ENCODE results near the gene TBC1D22A. TPM values are rescaled to one million over a fixed set of nuclear protein-coding genes. Genes with fewer than 3 reads are reported as not detected.

Gene TBC1D22A
- total RNA-seq, 1 experiment from 2014 or later = 14.3 TPM

DNA sequence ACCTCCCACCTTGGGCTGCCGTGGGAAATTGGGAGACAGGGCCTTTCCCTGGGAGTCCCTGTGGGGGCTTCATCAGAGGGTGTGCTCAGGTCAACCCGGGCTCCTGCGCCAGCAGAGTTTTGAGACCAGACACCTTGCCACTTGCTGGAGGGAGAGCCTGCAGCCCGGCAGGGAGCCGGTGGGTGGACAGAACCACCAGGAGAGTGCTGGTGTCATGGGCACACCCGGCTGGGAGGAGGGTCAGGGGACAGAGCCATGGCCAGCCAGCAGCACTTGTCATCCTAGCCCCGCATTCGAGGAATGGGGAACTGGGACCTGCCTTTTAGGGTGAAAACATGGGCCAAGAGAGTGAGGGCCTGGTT, 209.3 kb downstream of the TBC1D22A start:
- H3F3A ChIP-seq (ENCODE audit: low read length, unreplicated experiment) = no peaks in the 10 kb centered on the region
- no peaks in the 10 kb centered on the region for H3K27me3 ChIP-seq (ENCODE audit: low read length)
- no peak overlapping the region for H3K9ac ChIP-seq (ENCODE audit: low read length)
- no peak overlapping the region for H3K27ac ChIP-seq (ENCODE audit: low read length)
- no peaks in the 10 kb centered on the region for H3K9me2 ChIP-seq (replicated peaks; ENCODE audit: low read length)
- intact Hi-C loops (cut with micrococcal nuclease) = no loop called here
- H3K79me2 ChIP-seq (ENCODE audit: low read length) = no peaks in the 10 kb centered on the region
- no TSS peak for BruUV-seq (replicated peaks)
- H3K4me1 ChIP-seq (ENCODE audit: insufficient read depth, low read length) = no peaks in the 10 kb centered on the region
- TF ChIP-seq, protein P1, sequence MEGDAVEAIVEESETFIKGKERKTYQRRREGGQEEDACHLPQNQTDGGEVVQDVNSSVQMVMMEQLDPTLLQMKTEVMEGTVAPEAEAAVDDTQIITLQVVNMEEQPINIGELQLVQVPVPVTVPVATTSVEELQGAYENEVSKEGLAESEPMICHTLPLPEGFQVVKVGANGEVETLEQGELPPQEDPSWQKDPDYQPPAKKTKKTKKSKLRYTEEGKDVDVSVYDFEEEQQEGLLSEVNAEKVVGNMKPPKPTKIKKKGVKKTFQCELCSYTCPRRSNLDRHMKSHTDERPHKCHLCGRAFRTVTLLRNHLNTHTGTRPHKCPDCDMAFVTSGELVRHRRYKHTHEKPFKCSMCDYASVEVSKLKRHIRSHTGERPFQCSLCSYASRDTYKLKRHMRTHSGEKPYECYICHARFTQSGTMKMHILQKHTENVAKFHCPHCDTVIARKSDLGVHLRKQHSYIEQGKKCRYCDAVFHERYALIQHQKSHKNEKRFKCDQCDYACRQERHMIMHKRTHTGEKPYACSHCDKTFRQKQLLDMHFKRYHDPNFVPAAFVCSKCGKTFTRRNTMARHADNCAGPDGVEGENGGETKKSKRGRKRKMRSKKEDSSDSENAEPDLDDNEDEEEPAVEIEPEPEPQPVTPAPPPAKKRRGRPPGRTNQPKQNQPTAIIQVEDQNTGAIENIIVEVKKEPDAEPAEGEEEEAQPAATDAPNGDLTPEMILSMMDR (conservative IDR thresholded peaks at IDR 0.05; ENCODE audit: low read depth, low read length) = no peak
- no peak for TF ChIP-seq EZH2 (IDR thresholded peaks at IDR 0.05; ENCODE audit: low read length, unreplicated experiment)
- TF ChIP-seq EZH2phosphoT487 (IDR thresholded peaks at IDR 0.05; ENCODE audit: borderline replicate concordance, low read length) = no peak
- H3K4me2 ChIP-seq (ENCODE audit: low read length) = no peak overlapping the region
- CTCF ChIA-PET = no interaction called here
- no peak overlapping the region for H3K4me3 ChIP-seq (ENCODE audit: low read length)
- DNase-seq (no peak), ATAC-seq (no peak)
- no peak overlapping the region for H2AFZ ChIP-seq (ENCODE audit: low read length)
- no peaks in the 10 kb centered on the region for H3K9me3 ChIP-seq (ENCODE audit: low read length)
- POLR2A ChIA-PET (ENCODE audit: unreplicated experiment) = no interaction called here
- no peaks in the 10 kb centered on the region for H3K36me3 ChIP-seq (ENCODE audit: low read depth, low read length)
- H4K20me1 ChIP-seq (ENCODE audit: low read length) = no peaks in the 10 kb centered on the region

DNA sequence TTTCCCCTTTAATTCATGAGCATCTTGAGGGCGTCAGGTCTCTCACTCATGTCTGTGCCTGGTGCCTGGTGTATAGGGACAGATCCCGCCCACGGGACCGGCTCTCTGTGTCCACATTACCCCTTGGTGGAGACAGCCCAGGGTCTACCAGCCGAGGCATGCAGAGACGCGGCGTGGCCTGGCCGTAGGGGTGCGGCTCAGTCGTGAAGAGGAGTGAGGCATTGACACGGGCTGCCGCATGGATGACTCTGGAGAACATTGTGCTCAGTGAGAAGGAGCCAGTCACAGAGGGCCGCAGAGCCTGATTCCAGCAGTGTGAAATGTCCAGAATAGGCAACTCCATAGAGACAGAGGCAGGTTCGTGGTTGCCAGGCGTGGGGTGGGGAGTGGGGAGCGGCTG, 209.8 kb downstream of the TBC1D22A start:
- Histone ChIP-seq H3K4me3 (ENCODE audit: low read length) (no peak overlapping the region), H2AFZ (ENCODE audit: low read length) (no peak overlapping the region), H3K9me3 (ENCODE audit: low read length) (no peaks in the 10 kb centered on the region), H3K4me2 (ENCODE audit: low read length) (no peak overlapping the region), H3F3A (ENCODE audit: low read length, unreplicated experiment) (no peaks in the 10 kb centered on the region), H3K9me2 (replicated peaks; ENCODE audit: low read length) (no peaks in the 10 kb centered on the region), H3K4me1 (ENCODE audit: insufficient read depth, low read length) (no peaks in the 10 kb centered on the region), H3K79me2 (ENCODE audit: low read length) (no peaks in the 10 kb centered on the region), H4K20me1 (ENCODE audit: low read length) (no peaks in the 10 kb centered on the region), H3K27ac (ENCODE audit: low read length) (no peak overlapping the region), H3K27me3 (ENCODE audit: low read length) (no peaks in the 10 kb centered on the region), H3K36me3 (ENCODE audit: low read depth, low read length) (no peaks in the 10 kb centered on the region), H3K9ac (ENCODE audit: low read length) (no peak overlapping the region)
- TF ChIP-seq, protein P1 (conservative IDR thresholded peaks at IDR 0.05; ENCODE audit: low read depth, low read length) = no peak
- TF ChIP-seq EZH2 (IDR thresholded peaks at IDR 0.05; ENCODE audit: low read length, unreplicated experiment) = no peak
- no peak for TF ChIP-seq EZH2phosphoT487 (IDR thresholded peaks at IDR 0.05; ENCODE audit: borderline replicate concordance, low read length)
- ATAC-seq = no peak
- no peak for DNase-seq
- CTCF ChIA-PET = no interaction called here
- POLR2A ChIA-PET (ENCODE audit: unreplicated experiment) = no interaction called here
- BruUV-seq (replicated peaks) = no TSS peak
- intact Hi-C loops (cut with micrococcal nuclease) = no loop called here

- H3K79me2 ChIP-seq (ENCODE audit: low read length) = no peaks in the 10 kb centered on the region
- no peak overlapping the region for H3K9ac ChIP-seq (ENCODE audit: low read length)
- CTCF ChIA-PET = no interaction called here
- H3K36me3 ChIP-seq (ENCODE audit: low read depth, low read length) = no peaks in the 10 kb centered on the region
- H3K4me1 ChIP-seq (ENCODE audit: insufficient read depth, low read length) = no peaks in the 10 kb centered on the region
- intact Hi-C loops (cut with micrococcal nuclease) = no loop called here
- no peak overlapping the region for H3K27ac ChIP-seq (ENCODE audit: low read length)
- no peak overlapping the region for H3K4me3 ChIP-seq (ENCODE audit: low read length)
- no peaks in the 10 kb centered on the region for H3K9me3 ChIP-seq (ENCODE audit: low read length)
- H2AFZ ChIP-seq (ENCODE audit: low read length) = no peak overlapping the region
- no peaks in the 10 kb centered on the region for H3F3A ChIP-seq (ENCODE audit: low read length, unreplicated experiment)
- no peak overlapping the region for H3K4me2 ChIP-seq (ENCODE audit: low read length)
- POLR2A ChIA-PET (ENCODE audit: unreplicated experiment) = no interaction called here
- H3K9me2 ChIP-seq (replicated peaks; ENCODE audit: low read length) = no peaks in the 10 kb centered on the region
- BruUV-seq (replicated peaks) = no TSS peak
- no peaks in the 10 kb centered on the region for H3K27me3 ChIP-seq (ENCODE audit: low read length)
- DNase-seq (no peak), ATAC-seq (no peak)
- no peaks in the 10 kb centered on the region for H4K20me1 ChIP-seq (ENCODE audit: low read length)
- no peak for TF ChIP-seq EZH2phosphoT487 (IDR thresholded peaks at IDR 0.05; ENCODE audit: borderline replicate concordance, low read length)
- no peak for TF ChIP-seq EZH2 (IDR thresholded peaks at IDR 0.05; ENCODE audit: low read length, unreplicated experiment)
- TF ChIP-seq, protein P1 (conservative IDR thresholded peaks at IDR 0.05; ENCODE audit: low read depth, low read length) = no peak
Measured at GRCh38 chr22:46972901-46973831, 210.7 kb downstream of the TBC1D22A start.

Data from PC-3 (cell line).